GM13976 (cell line): Measurements from ENCODE around the gene PPP4C.
"Not testable (repeated sequence)": the region's sequence is repeated elsewhere in the genome, so short reads cannot be mapped to it uniquely, and the experiment has no call there.

Source experiments
- DNase-seq: peaks from one replicate; pipeline ENCODE4 v3.0.0; 2012; ENCODE audit warnings: low spot score
- in situ Hi-C: fragments of 300-500 bp; cut with MboI; formaldehyde crosslinking; loops from one replicate; pipeline ENCODE4 v1.12.0; 2022; ENCODE audit warnings: low sequenced_read_pairs, mixed read lengths, inconsistent platforms; ENCODE audit not compliant: unreplicated experiment
- TF ChIP-seq, protein P1 (sequence below): IDR thresholded peaks from 2 replicates; pipeline ENCODE4 v1.5.1; 2012; ENCODE audit warnings: borderline replicate concordance, mild to moderate bottlenecking; ENCODE audit not compliant: insufficient read depth; ENCODE audit errors: extremely low read depth, missing control alignments, control extremely low read depth

PPP4C gene

DNA sequence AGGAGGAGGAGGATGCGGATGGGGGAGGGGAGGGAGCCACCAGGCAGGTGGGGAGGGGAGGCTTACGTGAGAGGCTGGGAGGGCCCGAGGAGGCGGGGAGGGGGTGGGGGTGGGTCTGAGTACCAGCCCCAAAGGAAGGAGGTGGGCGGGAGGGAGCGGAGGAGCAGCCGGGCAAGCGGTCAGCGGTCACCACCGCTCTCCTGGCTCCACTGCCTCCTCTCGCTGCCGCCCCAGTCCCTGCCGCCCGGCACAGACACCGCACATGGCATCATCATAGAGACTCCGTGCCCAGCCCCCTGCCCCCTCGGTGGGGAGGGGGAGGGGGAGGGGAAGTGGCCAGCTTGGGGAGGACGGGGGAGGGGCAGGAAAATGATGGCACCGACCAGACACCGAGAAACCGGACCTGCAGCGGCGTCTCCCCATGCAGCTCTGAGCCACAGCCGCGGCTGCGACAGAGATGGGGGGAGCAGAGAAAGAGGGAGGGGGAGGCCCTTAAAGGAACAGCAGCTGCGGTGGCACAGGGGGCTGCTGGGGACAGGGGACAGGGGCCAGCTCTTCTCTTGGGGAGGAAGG, 44.9 kb upstream of the PPP4C start, which contains the start of gene TLCD3B:
Gene TLCD3B (minus strand): TSS at position 431 of the 573 bp plus-strand sequence. CDS start 744 bp downstream, outside the sequence.
- no peak for DNase-seq
- in situ Hi-C loops: no loop called here
- TF ChIP-seq, protein P1, sequence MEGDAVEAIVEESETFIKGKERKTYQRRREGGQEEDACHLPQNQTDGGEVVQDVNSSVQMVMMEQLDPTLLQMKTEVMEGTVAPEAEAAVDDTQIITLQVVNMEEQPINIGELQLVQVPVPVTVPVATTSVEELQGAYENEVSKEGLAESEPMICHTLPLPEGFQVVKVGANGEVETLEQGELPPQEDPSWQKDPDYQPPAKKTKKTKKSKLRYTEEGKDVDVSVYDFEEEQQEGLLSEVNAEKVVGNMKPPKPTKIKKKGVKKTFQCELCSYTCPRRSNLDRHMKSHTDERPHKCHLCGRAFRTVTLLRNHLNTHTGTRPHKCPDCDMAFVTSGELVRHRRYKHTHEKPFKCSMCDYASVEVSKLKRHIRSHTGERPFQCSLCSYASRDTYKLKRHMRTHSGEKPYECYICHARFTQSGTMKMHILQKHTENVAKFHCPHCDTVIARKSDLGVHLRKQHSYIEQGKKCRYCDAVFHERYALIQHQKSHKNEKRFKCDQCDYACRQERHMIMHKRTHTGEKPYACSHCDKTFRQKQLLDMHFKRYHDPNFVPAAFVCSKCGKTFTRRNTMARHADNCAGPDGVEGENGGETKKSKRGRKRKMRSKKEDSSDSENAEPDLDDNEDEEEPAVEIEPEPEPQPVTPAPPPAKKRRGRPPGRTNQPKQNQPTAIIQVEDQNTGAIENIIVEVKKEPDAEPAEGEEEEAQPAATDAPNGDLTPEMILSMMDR: no peak

DNA sequence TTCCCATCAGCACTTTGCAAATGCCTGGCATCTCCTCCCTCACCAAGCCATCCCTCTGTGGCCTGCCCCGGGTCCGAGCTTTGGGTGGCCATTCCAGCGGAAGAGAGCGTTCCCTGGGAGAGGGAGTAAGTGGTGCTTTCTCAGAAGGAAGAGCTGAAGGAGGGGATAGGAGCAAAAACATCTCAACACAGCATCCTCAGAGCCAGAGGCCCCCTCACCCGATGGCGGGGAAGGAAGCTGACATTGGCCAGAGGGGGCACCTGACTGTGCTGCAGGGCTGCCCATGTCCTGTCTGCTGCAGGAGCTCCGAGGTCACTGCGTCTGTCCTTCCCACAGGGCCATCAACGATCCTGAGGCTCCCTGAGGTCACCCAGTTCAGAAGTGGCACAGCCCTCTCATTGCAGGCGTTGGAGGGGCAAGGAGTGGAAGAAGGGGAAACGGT, 44.3 kb upstream of the PPP4C start:
- TF ChIP-seq, protein P1: no peak
- in situ Hi-C loops: no loop called here
- no peak for DNase-seq

DNA sequence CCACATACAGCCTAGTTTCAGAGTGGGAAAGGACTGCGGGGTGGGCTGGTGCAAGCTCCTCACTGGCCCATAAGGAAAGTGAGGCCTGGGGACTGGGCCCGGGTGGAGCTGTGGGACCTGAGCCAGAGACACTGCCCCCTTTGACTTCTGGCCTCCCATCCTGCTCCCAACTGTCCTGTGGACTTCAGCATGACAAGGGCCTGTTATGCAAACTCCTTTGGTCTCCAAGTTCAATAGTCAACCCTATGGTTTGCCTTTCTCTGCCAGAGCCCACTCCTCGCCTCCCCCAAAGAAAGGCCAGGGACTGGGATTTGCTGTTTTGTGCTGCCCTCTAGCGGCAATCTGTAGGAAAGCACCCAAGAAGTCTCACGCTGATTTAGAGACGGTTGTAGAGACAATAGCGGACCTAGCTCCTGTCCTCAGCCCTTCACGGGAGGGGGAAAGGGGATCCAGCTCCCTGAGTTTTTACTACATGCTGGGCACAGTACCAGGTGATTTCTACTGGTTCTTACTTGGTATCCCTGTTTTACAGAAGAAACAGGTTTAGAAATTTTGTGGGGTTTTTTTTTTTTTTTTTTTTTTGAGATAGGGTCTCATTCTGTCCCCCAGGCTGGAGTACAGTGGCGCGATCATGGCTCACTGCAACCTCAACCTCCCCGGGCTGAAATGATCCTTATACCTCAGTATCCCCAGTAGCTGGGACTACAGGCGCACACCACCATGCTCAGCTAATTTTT, 43.5 kb upstream of the PPP4C start:
- DNase-seq: peak; percentile 88
- in situ Hi-C loops: no loop called here
- TF ChIP-seq, protein P1: peak; percentile 87

DNA sequence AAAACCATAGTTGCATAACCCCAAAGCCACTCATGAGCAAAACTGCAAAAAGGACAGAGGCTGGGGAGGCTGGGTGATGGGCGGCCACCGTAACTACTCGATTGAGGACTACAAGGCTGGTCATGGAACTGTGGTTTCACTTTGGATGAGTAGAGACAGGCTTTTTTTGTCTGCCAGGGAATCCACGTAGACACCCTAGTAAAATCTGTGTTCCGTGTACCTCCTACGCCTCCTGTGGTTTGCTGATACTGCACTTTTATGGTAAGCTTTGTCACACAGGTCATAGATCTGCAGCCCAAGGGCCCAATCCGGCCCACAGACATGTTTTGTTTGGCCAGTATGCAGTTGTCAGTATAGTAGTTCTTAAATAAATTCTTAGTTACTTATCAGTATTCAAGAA, 42.5 kb upstream of the PPP4C start:
- DNase-seq: no peak
- TF ChIP-seq, protein P1: no peak

DNA sequence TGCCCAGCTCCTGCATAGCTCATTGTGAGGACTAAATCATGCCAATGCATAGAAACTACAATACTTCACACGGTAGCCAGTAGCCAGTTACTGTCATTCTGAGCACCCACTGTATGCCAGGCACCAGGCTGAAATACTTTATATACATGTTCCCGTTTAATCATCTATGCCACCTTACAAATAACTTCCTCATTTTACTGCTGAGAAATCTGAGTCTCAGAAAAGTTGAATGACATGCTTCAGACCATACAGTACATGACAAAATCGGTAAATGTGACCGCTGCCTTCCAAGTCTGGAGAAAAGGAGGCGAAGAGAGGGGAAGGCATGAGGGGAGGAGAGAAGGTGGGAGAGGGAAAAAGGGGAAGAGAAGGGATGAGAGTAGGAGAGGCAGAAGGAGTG, 35.6 kb upstream of the PPP4C start:
- TF ChIP-seq, protein P1: no peak
- no peak for DNase-seq
- in situ Hi-C loops: no loop called here

More for the DNA sequence above, 42.5 kb upstream of the PPP4C start:
- in situ Hi-C loops: no loop called here

DNA sequence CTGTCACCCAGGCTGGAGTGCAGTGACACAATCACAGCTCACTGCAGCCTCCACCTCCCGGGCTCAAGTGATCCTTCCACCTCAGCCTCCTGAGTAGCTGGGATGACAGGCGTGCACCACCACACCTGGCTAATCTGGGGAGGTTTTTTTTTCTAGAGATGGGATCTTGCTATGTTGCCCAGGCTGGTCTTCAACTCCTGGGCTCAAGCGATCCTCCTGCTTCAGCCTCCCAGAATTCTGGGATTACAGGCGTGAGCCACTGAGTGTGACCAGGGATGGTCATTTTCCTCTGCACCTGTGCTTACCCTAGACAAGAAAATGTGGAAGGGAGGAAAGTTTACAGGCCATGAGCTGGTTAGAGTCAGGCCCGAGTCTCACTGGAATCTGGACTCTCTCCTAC, 35.1 kb upstream of the PPP4C start:
- in situ Hi-C loops, DNase-seq: not testable (repeated sequence)

DNA sequence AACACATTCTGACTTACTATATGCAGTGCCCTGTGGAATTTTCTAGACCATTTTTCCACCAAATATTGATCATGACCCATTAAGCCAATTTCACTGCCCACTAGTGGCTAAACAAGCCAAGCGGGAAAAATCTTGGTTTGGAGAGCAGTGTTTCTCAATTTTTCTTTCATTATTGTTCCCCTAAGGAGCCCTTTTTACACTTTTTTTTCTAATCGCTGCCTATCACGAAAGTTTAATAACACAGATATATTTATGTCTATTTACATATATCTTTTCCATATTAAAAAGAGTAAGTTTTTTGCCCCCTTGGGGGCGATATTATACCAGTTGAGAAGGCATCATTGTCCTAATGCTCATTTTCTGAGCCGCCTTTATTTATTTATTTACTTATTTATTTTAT, 34.0 kb upstream of the PPP4C start:
- in situ Hi-C loops: no loop called here

More for the DNA sequence above, 34.0 kb upstream of the PPP4C start:
- no peak for DNase-seq
- TF ChIP-seq, protein P1: no peak
